ENCODE data around the gene SOS2.

DNA sequence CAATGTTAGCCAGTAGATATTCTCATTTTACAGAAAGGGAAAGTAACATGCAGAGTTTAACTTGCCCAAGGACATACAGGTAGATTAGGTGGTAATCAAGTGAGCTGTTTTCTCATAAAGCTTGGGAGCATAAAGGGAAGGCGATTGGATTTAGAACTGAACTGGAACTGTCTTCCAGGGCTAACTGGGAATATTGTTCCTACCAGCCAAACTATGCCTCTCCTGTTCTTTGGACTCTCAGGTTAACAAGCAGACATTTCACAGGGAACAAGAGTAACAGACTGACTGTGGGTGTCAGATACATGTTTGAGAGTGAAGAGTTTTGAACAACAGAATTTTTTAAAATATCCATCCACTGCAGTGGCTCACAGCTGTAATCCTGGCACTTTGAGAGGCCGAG lies 130.6 kb downstream of the SOS2 start:
- TF ChIP-seq, protein P1, sequence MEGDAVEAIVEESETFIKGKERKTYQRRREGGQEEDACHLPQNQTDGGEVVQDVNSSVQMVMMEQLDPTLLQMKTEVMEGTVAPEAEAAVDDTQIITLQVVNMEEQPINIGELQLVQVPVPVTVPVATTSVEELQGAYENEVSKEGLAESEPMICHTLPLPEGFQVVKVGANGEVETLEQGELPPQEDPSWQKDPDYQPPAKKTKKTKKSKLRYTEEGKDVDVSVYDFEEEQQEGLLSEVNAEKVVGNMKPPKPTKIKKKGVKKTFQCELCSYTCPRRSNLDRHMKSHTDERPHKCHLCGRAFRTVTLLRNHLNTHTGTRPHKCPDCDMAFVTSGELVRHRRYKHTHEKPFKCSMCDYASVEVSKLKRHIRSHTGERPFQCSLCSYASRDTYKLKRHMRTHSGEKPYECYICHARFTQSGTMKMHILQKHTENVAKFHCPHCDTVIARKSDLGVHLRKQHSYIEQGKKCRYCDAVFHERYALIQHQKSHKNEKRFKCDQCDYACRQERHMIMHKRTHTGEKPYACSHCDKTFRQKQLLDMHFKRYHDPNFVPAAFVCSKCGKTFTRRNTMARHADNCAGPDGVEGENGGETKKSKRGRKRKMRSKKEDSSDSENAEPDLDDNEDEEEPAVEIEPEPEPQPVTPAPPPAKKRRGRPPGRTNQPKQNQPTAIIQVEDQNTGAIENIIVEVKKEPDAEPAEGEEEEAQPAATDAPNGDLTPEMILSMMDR (IDR thresholded peaks at IDR 0.05), result no peak
- TF ChIP-seq EZH2 (IDR thresholded peaks at IDR 0.05; ENCODE audit: borderline replicate concordance, insufficient read depth, low read depth, low read length, poor library complexity, severe bottlenecking), result no peak
